Stimulated activated CD4-positive, alpha-beta T cell treated with anti-CD3 and anti-CD28 coated beads, Interleukin-1b, Interleukin-23, amount 100 ng/mL, for 48 hours (primary cell): ENCODE measurements around the gene ASGR2.

Experiments
- DNase-seq: peaks from one replicate; pipeline ENCODE4 v3.0.0-alpha.2; 2020

ASGR2 gene

GRCh38 chr17:7058831-7059447 lies 55.7 kb downstream of the ASGR2 start:
- DNase-seq: no peak

GRCh38 chr17:7056386-7056785 lies 58.2 kb downstream of the ASGR2 start:
- DNase-seq: no peak
